ENCODE data around the gene TSPAN15.

The TSPAN15 gene

GRCh38 chr10:69451209-69451783 is at the start of gene TSPAN15:
Gene TSPAN15, plus strand, starts transcription at chr10:69451465. Its CDS starts 130 bp downstream, at chr10:69451595.
- DNase-seq, result peak; percentile 77

- no peak for DNase-seq
These were observed 48.9 kb upstream of the TSPAN15 start for GRCh38 chr10:69402386-69402785.

DNA sequence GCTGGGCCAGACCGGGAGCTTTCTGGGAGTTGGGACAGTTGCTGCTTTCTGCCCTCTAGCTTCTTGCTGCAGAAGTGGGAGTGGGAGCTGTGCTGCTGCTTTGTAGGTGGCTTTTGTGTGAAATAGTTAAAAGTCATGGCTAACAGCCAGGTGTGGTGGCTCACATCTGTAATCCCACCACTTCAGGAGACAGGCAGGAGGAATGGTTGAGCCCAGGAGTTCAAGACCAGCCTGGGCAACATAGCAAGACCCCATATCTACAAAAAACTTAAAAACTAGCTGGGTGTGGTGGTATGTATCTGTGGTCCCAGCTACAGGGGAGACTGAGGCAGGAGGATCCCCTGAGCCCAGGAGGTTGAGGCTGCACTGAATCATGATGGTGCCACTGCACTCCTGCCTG is 48.2 kb upstream of the TSPAN15 start:
- no peak for DNase-seq

DNA sequence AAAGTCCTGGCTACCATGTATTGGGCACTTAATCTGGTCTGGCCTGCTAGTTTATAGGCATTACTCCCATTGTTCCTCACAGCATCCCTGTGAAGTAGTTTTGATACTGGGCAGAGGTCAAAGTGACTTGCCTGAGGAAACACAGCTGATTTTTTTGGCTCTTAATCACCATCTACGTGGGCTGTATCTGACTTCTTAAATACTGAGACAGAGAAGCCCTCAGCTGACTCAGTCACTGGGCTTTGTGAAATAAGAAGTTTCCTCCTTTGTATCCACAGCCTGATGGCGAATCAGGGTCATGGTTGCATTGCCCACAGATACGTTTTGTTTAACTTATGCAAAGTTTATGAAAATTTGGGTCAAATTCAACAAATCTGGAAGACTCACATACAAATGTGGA is 47.7 kb upstream of the TSPAN15 start:
- no peak for DNase-seq

GRCh38 chr10:69404786-69405185 is 46.5 kb upstream of the TSPAN15 start:
- no peak for DNase-seq

- DNase-seq, result no peak
These were observed 46.0 kb upstream of the TSPAN15 start for GRCh38 chr10:69405221-69405620.

DNA sequence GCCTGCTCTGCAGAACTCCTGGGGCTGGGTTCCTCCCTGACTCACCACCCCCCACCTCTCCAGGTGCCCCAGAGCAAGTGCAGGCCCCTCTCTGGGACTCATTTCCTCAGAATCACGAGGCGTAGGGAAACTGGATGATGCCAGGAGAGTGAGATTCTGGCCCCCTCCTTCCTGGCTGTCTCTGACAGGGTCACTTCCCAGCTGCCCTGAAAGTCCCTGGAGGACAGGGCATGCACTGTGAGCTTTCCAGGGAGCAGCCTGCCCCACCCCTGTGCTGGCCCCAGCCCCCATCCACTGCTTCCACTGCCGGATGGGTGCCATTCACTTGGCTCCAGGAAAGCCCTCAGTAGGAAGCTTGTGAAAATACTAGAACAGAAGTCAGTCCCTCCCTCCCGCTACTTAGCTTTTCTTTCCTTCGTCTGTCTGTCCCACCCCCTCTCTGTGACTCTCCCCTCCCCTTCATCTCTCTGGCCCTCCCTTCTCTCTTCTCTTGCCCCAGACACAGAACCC is 44.9 kb upstream of the TSPAN15 start:
- no peak for DNase-seq

DNA sequence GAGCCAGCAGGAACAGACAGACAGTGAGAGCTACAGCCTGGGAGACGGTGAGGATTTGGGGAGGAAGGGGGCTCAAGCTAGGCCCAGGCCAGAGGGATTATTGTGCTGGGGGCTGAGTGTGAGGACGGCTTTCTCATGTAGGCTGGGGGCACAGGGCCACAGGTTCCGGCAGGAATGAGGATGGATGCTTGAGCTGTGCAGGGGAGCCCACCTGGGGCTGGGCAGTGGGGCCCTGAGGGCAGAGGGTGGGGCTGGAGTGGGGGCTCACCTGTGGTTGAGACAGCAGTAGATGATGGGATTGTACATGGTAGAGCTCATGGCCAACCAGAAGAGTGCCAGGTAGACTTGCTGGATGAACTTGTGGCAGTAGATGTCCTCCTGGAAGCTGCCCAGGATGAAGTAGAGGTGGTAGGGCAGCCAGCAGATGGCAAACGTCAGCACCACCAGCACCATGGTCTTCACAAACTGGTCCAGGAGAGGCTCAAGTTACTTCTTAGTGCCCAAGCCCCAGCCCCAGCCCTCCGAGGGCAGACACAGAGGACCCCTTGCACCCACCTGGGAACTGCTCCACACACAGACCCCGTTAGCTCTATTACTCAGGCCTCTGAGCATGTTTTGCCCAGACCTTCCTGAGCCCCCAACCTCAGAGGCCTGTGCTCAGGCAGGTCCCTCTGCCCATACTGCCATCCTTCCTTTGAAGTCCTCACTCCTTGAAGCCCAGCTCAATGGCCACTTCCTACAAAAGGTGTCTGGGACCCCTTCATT is 44.3 kb upstream of the TSPAN15 start:
- no peak for DNase-seq

DNA sequence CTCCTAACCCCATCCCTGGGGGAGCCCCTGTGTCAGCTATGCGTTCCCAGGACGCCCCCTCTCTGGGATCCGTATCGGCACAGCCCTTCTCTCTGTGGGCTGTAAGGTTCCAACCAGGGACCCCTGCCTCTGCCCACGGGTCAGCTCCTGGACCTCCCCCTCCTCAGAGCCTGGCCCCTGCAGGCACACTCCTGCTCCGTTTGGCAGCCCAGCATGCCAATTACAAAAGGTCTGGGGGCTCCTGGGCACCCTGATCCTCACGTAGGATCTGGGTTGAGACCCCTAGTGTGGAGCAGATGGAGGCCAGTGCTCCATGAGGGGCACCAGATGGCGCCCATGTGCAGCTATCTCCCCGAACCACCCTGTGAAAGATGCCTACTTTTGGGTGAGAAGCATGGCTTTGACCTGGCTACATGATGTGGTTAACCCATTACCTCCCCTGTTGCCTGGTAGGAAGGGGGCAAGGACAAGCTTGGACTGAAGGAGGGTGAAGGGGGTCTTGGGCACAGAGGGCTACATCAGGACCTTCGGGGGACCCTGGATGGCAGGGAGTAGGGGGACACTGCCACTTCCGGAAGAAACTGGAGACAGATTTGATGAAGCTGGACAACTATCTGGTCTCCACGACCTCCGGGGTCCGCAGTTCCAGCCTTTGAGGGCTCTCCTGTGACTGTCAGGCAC is 43.5 kb upstream of the TSPAN15 start:
- peak; percentile 17 for DNase-seq

- DNase-seq, result peak; percentile 92
These were observed 42.7 kb upstream of the TSPAN15 start for GRCh38 chr10:69408318-69409175.

DNA sequence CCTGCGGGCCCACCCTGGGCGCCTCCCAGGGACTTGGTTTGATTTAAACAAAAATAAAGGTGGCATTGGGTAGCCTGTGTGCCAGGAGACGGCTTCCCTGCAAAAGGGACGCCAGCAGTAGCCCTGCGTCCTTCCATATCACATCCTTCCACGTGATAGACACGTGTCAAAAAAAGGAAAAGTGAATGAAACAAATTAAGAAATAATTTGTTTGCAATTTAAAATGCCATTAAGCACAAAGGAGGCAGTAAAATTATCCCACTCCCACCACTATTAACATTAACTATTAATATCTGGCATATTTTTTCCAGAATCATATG is 42.1 kb upstream of the TSPAN15 start:
- no peak for DNase-seq

GRCh38 chr10:69409968-69410367 is 41.3 kb upstream of the TSPAN15 start:
- peak; percentile 55 for DNase-seq

DNA sequence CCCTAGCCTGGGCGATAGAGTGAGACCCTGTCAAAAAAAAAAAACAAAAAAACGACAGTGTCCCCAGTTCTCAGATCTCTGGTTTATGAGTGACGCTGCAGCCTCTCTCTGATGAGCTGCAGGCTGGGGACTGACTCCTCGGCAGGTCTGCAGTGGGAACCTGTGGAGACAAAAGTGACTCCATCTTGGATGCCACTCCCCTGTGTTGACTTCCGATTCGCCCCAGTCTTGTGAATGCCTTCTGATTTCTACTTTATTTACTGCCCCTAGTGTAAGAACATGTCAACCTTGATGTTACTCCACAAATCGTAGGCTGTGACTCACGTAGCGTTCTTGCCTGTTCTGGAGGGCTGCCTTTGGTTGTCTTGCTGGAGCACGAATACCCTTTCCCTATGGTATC is 40.8 kb upstream of the TSPAN15 start:
- no peak for DNase-seq

DNA sequence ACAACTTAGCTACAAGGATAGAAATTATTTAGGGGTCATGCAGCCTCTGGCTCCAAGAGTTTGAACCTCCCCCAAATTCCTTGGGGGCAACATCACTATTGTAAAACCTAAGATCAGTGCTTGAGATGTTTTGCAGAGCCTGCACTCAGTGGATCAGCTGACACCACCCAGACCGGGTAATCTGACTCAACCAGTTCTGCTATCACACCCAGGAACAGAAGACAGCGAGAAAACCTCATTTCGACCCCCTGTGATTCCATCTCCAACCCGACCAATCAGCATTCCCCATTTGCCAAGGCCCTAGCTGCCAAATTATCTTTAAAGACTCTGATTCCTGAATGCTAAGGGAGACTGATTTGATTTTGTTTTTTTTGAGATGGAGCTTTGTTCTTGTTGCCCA is 39.8 kb upstream of the TSPAN15 start:
- DNase-seq, result no peak

GRCh38 chr10:69412232-69412790 is 39.0 kb upstream of the TSPAN15 start:
- DNase-seq, result no peak

- peak; percentile 27 for DNase-seq
These were observed 37.9 kb upstream of the TSPAN15 start for GRCh38 chr10:69413221-69413865.

- no peak for DNase-seq
These were observed 36.9 kb upstream of the TSPAN15 start for GRCh38 chr10:69414036-69415018.

DNA sequence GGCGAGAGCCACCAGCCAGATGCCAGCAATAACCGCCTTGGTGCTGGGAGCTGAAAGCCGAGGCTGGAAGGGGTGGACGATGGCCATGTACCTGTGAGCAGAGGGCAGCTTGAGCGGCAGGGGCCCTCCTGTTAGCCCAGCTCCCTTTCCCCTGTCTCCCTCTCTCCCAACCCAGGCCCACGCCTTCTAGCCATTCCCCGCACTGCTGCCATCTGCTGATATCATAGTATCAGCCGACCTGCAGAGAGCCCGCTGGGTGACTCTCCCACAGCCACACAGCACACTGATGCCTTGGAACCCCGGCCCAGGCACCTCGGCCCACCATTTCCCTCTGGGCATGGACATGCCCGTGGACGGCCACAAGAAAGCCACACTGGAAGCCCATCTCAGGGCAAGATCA is 36.2 kb upstream of the TSPAN15 start:
- DNase-seq, result no peak

- no peak for DNase-seq
These were observed 35.3 kb upstream of the TSPAN15 start for GRCh38 chr10:69415951-69416350.

GRCh38 chr10:69416695-69417094 is 34.6 kb upstream of the TSPAN15 start, which contains the start of gene TACR2:
Gene TACR2, minus strand, starts transcription at chr10:69416918. Its CDS starts 595 bp downstream, at chr10:69416323.
- DNase-seq, result no peak

DNA sequence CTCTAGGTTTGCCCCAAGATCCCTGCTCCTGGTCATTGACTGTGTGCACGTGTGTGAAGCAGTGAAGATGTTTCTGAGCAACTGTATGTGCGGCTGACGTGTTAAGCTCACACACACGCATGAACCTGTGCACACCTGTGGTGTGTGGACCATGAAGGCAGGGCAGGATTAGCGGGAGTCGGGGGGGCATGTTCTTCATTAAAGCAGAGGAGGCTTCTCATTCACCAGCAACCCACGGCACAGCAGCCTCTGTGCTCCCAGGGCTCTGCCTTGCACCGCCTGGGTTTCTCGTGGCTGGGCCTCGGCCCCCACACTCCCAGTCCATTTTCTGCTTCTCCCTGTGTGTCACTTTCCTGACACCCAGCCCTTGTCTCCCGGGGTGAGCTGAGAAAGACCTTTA is 33.7 kb upstream of the TSPAN15 start:
- DNase-seq, result no peak

Measured in CD4-positive, alpha-beta T cell treated with Interferon gamma for 1 hour (primary cell).